GM23248 (cell line): ENCODE measurements around the gene PPP2R2B.

Experiments
- EZH2 ChIP-seq: fragments of 200-600 bp; sonication (generic); IDR thresholded peaks from 2 replicates; pipeline ENCODE4 v1.6.1; 2018; ENCODE audit warnings: antibody characterized with exemption, mild to moderate bottlenecking; ENCODE audit not compliant: insufficient read depth, poor library complexity, severe bottlenecking
- EZH2phosphoT487 ChIP-seq: fragments of 200-600 bp; sonication (generic); IDR thresholded peaks from 2 replicates; pipeline ENCODE4 v1.6.1; 2018; ENCODE audit warnings: antibody characterized with exemption, moderate library complexity, mild to moderate bottlenecking, low read depth; ENCODE audit not compliant: insufficient read depth

- TF ChIP-seq EZH2 (no peak), EZH2phosphoT487 (no peak)
Observed at GRCh38 chr5:146539973-146540372, 338.6 kb downstream of the PPP2R2B start.
